ACHN (cell line): ENCODE measurements around the gene LPAR3.

Experiments used
- DNase-seq: peaks from one replicate; pipeline ENCODE4 v3.0.0-alpha.2; 2015
- in situ Hi-C: cut with HindIII; loops from 2 replicates; pipeline ENCODE4 v1.10.0; 2017; ENCODE audit warnings: low sequenced_read_pairs, low pct_ligation_motif_present, low pct_unique_long_range_greater_than_20kb

Gene LPAR3, protein sequence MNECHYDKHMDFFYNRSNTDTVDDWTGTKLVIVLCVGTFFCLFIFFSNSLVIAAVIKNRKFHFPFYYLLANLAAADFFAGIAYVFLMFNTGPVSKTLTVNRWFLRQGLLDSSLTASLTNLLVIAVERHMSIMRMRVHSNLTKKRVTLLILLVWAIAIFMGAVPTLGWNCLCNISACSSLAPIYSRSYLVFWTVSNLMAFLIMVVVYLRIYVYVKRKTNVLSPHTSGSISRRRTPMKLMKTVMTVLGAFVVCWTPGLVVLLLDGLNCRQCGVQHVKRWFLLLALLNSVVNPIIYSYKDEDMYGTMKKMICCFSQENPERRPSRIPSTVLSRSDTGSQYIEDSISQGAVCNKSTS

DNA sequence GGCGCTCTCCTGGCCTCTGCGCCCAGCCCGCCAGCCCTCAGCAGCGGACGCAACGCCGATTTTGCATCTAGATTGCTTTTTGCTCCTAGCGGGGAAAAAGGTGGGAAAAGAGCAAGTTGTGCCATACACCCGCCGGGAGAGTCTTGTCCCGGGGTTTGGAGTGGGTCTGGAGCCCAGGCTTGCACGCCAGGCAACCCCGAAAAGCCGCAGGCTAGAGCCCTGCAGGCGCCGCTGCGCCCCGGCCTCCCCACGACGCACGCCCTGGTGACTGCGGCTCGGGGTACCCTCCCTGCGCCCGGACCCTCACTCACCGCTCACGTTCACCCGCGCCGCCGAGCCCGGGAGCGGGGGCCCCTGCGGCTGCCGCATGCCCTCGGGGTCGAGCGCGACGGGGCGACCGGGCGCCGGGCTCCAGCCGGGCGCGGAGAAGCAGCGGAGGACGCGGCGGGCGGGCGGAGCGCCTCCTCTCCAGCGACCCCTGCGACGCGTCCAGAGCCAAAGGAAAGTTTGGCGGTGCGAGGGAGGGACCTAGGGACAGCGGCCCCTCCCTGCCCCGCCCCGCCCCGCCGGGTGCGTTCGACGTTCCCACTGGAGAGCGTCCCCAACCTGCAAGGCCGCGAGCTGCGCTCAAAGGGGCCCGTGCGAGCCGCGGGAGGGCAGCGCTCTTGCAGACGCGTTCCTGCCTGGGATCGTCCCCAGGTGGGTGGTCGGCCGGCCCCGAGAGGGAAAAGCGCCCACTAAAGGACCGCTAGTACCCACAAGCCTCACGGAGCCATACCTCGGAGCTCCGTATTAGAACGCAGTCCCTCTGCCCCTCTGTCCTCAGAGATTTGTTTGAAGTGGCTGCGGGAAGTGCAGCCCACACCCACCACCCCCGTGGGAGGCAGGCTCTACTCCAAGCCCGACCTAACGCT, at the start of gene LPAR3:
LPAR3 (minus strand) TSS at position 502 of the 914 bp plus-strand sequence. CDS start 27,086 bp downstream, outside the sequence.
- no peak for DNase-seq
- in situ Hi-C loops, result no loop called here

DNA sequence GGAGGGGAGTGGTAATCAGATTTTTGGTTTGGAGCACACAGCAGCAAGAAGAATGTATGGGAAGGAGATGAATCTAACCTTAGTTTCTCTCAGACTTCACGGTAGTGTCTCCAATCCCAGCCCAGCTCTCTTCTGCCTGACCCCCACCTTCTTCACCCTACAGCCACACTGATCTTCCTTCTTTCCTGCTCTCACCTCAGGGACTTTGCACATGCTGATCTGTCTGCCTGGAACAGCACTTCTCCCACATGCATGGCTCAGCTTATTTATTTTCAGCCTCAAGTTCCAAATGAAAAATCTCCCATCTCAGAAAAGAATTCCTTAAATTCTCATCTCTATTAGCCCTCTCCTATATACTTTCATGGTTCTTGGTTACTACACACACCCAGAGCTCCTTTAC, 48.8 kb upstream of the LPAR3 start:
- no peak for DNase-seq
- in situ Hi-C loops, result no loop called here

- in situ Hi-C loops, result no loop called here
- no peak for DNase-seq
These were observed 47.5 kb upstream of the LPAR3 start for GRCh38 chr1:84940481-84940880.

DNA sequence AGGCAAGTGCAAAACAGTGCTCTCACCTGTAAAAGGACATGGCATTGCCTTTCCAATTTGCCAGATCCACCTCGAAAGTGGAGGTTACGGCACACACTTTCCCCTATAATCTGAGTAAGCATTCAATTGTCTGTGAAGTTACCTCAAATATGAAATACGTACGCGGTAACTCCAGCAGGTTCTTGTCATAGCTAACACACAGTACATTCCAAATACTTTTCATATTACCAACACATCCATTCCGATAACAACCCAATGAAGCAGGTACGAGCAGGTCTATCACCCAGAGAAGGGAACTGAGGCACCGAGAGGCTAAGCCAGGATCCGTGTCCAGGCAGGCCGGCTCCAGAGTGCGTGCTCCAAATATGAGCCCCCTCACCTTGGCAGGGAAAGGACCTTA, 46.8 kb upstream of the LPAR3 start:
- in situ Hi-C loops, result no loop called here
- no peak for DNase-seq

GRCh38 chr1:84939151-84939550, 46.1 kb upstream of the LPAR3 start:
- DNase-seq, result no peak

DNA sequence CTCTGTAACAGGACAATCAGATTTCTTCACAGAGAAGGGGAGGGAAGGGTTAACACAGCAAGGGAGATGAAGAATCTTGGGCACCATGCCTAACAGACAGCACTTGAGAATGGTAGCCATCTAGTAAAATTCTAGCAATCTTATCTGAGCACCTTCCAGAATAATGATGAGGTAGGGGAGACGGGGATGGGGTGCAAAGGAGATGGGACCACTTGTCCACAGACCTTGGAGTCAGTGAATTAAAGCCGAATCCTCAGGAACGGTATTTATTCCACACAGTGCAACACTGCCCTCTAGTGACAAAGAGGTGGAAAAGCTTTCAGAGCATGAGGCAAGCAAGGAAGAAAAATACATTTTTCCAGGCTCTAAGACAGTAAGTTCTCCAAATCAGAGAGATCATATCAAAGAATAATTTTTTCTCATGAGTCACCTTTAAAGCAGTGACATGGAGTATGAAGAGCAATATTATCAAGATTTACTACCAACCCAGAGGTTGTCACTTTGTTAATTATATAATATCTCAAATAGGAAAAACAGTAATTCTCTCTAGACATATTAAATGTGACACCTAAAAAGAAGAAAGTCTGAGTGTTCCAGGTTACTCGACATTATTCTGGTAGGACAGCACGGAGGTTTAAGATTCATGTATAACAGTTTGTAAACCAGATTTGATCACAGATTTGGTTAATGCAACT, 43.3 kb upstream of the LPAR3 start:
- in situ Hi-C loops, result no loop called here
- DNase-seq, result peak; percentile 65

More at GRCh38 chr1:84939151-84939550, 46.1 kb upstream of the LPAR3 start:
- in situ Hi-C loops, result no loop called here

DNA sequence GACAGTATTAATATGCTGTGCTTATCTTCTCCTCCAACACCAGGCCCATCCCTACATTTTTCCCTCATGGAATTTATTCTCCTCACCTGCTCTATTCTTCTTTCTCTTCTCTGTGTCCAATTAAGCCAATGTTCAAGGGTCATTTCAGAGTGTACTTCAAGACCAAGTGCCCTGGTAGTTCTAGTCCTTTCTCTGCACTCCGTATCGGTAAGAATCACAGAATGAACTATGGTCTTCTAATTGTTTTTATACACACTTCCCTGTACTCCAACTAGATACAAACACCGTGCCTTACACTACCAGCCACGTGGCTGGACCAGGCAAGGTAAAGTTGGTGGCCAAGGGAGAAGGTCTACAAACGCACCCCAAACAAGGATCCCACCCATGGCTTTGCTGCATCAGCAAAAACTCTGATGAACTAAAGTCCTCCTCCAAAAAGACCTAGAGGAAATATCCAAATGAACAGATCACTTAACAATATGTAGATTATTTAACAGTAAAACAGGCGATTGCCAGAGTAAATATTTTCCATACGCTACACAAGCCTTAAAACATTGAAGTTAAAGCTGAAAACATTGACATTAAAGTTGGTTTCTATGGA, 40.1 kb upstream of the LPAR3 start:
- no peak for DNase-seq
- in situ Hi-C loops, result no loop called here

GRCh38 chr1:84930831-84931230, 37.8 kb upstream of the LPAR3 start:
- no peak for DNase-seq
- in situ Hi-C loops, result no loop called here

- in situ Hi-C loops, result no loop called here
- no peak for DNase-seq
These were observed 37.3 kb upstream of the LPAR3 start for GRCh38 chr1:84930329-84930728.

DNA sequence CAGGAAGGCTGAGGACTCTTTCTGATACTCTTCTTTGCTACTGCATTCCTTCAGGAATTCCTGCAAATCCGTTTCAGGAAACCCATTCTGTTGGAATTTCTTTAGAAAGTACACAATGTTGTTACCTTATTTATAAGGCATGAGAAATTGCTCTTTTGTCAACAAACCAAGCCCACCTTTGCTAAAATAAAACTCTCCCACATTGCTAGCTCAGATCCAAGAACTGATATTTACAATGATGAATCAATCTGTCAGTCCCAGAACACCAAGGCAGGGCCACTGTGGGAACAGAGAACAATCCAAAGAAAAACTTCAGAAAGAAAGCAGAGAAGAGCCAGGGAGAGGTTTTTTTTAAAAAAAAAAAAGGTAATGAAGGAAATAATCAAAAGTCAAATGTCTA, 36.6 kb upstream of the LPAR3 start:
- in situ Hi-C loops, result no loop called here
- DNase-seq, result no peak

- DNase-seq, result no peak
- in situ Hi-C loops, result no loop called here
These were observed 36.0 kb upstream of the LPAR3 start for GRCh38 chr1:84928979-84929378.

DNA sequence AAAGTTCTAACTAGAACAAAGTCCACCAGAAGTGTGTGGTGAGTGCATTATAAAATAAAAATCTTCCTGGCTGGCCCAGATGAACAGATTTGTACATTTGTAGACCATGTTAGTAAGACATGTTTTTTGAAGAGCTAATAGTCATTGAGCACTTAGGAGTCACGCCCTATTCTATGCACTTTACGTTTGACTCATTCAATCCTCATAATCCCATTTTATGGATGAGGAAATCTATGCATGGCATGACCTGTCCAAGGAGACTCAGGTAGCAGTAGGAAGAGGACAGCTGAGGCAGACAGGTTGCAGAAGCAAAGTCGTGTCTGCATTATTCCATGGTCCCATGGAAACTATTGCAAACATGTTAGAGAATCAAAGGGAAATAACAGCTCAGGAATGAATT, 30.3 kb upstream of the LPAR3 start:
- in situ Hi-C loops, result no loop called here

DNA sequence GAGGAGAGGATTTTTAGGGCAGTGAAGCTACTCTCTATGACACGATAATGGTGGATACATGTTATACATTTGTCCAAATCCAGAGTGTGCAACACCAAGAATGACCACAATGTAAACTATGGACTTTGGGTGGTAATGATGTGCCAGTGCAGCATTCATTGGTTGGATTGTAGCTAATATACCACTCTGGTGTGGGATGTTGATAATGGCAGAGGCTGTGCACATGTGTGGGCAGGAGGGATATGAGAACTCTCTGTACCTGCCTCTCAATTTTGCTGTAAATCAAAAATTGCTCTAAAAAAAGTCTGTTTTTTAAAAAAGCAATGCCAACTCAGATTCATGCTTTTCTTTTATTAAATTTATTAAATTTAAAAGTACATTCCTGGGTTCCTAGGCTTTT, 27.2 kb upstream of the LPAR3 start:
- in situ Hi-C loops, result no loop called here
- no peak for DNase-seq

More for the DNA sequence above, 30.3 kb upstream of the LPAR3 start:
- DNase-seq, result no peak

GRCh38 chr1:84919461-84919970, 26.5 kb upstream of the LPAR3 start:
- no peak for DNase-seq
- in situ Hi-C loops, result no loop called here

DNA sequence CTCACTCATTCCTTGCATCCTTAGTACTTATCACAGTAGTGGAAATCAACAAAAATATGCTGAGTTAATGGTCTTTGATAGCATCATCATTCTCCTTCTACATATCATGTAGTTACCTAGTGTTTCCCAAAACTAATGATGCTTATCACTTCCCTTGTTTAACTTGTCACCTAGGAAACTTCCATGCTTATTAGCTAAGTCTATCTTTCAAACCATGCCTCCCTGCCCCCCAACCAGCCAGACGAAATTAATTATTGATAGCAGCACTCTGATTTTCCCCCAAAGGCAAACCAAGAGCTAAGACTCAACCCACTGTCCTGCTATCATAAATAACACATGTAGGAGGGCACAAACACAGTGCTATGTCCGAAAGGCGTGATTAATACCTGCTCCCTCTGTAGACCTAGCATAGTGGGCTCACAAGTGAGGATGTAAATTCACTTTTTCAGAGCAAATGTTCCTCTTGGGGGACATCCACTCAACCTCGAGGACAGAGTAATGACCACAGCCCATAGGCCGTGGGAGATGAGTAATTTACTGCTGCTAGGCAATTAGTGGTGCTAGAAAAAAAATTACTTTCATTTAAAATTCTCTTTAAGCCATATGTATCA, 25.8 kb upstream of the LPAR3 start:
- no peak for DNase-seq
- in situ Hi-C loops, result no loop called here

- in situ Hi-C loops, result no loop called here
- DNase-seq, result no peak
These were observed 23.9 kb upstream of the LPAR3 start for GRCh38 chr1:84916897-84917296.

DNA sequence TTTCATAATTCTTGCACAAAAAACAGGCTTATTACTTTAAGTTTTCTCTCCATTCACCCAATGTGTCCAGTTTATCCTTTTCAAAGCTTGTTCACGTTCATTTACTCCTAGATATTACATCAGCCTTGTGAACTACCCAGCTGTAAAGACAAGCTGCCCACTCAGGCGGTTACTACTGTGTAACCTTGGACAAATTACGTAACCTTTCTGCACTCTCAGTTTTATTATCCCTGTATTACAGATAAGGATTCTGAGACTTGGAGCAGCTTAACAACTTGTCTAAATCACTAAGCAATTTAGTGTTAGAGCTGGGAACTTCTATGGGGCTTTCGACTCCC, 20.5 kb upstream of the LPAR3 start:
- peak; percentile 76 for DNase-seq
- in situ Hi-C loops, result no loop called here
